CD14-positive monocyte (primary cell): ENCODE results near the gene INF2. TPM values are rescaled to one million over a fixed set of nuclear protein-coding genes. Genes with fewer than 3 reads are reported as not detected.

Source experiments
- DNase-seq, 3 donors: peaks; one replicate each; pipeline ENCODE4 v3.0.0-alpha.2; 2011 to 2022
- H2AFZ ChIP-seq: 2 replicates; pipeline ENCODE4 v1.6.0; 2012; ENCODE audit warnings: mild to moderate bottlenecking, low read depth, low read length, inconsistent platforms; ENCODE audit not compliant: insufficient read depth, poor library complexity, severe bottlenecking
- H3K27ac ChIP-seq, 2 donors: 1 replicate in 1 of 2; 2 replicates in 1 of 2; pipeline ENCODE4 v1.5.1; 2012 to 2013; ENCODE audit warnings: low read length in 2 of 2, control low read depth in 1 of 2, inconsistent platforms in 1 of 2, low read depth in 1 of 2, mild to moderate bottlenecking in 1 of 2
- H3K27me3 ChIP-seq, 2 donors: one replicate each; pipeline versions ENCODE4 v1.6.0 to v1.6.1; 2011 to 2013; ENCODE audit warnings: low read length in 2 of 2; ENCODE audit not compliant: control insufficient read depth in 2 of 2, insufficient read depth in 2 of 2
- H3K36me3 ChIP-seq, 2 donors: replicated peaks in 1 of 2; 1 replicate in 1 of 2; 2 replicates in 1 of 2; pipeline versions ENCODE4 v1.5.1 to v1.6.1; 2012 to 2013; ENCODE audit warnings: low read length in 2 of 2, control low read depth in 1 of 2, inconsistent platforms in 1 of 2, mild to moderate bottlenecking in 1 of 2; ENCODE audit not compliant: insufficient read depth in 2 of 2, control insufficient read depth in 1 of 2
- H3K4me1 ChIP-seq, 2 donors: 1 replicate in 1 of 2; 2 replicates in 1 of 2; pipeline versions ENCODE4 v1.5.1 to v1.6.1; 2012 to 2013; ENCODE audit warnings: low read length in 2 of 2, control low read depth in 1 of 2, inconsistent platforms in 1 of 2, mild to moderate bottlenecking in 1 of 2, moderate library complexity in 1 of 2; ENCODE audit not compliant: insufficient read depth in 2 of 2, control insufficient read depth in 1 of 2
- H3K4me2 ChIP-seq: replicated peaks from 2 replicates; pipeline ENCODE3; 2012; ENCODE audit warnings: low read length, moderate library complexity, mild to moderate bottlenecking; ENCODE audit not compliant: poor library complexity, severe bottlenecking; ENCODE audit errors: extremely low read depth
- H3K4me3 ChIP-seq, 3 experiments: fragments of 200-600 bp in 1 of 3; sonication (generic) in 1 of 3; replicated peaks in 1 of 3; 1 replicate in 2 of 3; 2 replicates in 1 of 3; pipeline ENCODE4 v1.5.1; 2011 to 2013; ENCODE audit warnings: low read length in 3 of 3, mild to moderate bottlenecking in 3 of 3, control low read depth in 2 of 3, low read depth in 2 of 3, inconsistent platforms in 1 of 3, moderate library complexity in 1 of 3
- H3K79me2 ChIP-seq: 2 replicates; pipeline ENCODE4 v1.6.0; 2012; ENCODE audit warnings: mild to moderate bottlenecking, control low read depth, inconsistent platforms, low read length, moderate library complexity; ENCODE audit not compliant: insufficient read depth
- H3K9ac ChIP-seq: 2 replicates; pipeline ENCODE4 v1.6.0; 2017; ENCODE audit warnings: low read length, mild to moderate bottlenecking; ENCODE audit not compliant: insufficient read depth, poor library complexity, severe bottlenecking
- H3K9me3 ChIP-seq, 2 donors: replicated peaks in 1 of 2; 1 replicate in 1 of 2; 2 replicates in 1 of 2; pipeline versions ENCODE4 v1.5.1 to v1.6.1; 2012 to 2013; ENCODE audit warnings: low read length in 2 of 2, control low read depth in 1 of 2; ENCODE audit not compliant: control insufficient read depth in 1 of 2, insufficient read depth in 1 of 2
- H4K20me1 ChIP-seq: 2 replicates; pipeline ENCODE4 v1.6.0; 2012; ENCODE audit warnings: mild to moderate bottlenecking, low read length, control low read depth, moderate library complexity; ENCODE audit not compliant: insufficient read depth
- H3K27ac Mint-ChIP-seq, 7 donors: one replicate each; pipeline ENCODE4 v1.8.0; 2020; ENCODE audit warnings: mild to moderate bottlenecking in 7 of 7, mixed read lengths in 7 of 7, moderate library complexity in 6 of 7, inconsistent platforms in 2 of 7
- H3K27me3 Mint-ChIP-seq, 3 donors: one replicate each; pipeline ENCODE4 v1.8.0; 2021 to 2022; ENCODE audit warnings: low read depth in 3 of 3, mild to moderate bottlenecking in 3 of 3, mixed read lengths in 3 of 3, moderate library complexity in 3 of 3, inconsistent platforms in 1 of 3
- H3K36me3 Mint-ChIP-seq, 2 donors: one replicate each; pipeline ENCODE4 v1.8.0; 2020; ENCODE audit warnings: mixed read lengths in 2 of 2, inconsistent platforms in 1 of 2, mild to moderate bottlenecking in 1 of 2
- H3K4me1 Mint-ChIP-seq: one replicate; pipeline ENCODE4 v1.8.0; 2020; ENCODE audit warnings: mild to moderate bottlenecking, mixed read lengths
- H3K4me3 Mint-ChIP-seq, 2 donors: one replicate each; pipeline ENCODE4 v1.8.0; 2020; ENCODE audit warnings: mild to moderate bottlenecking in 2 of 2, mixed read lengths in 2 of 2, moderate library complexity in 1 of 2
- H3K9me3 Mint-ChIP-seq, 7 donors: one replicate each; pipeline ENCODE4 v1.8.0; 2020 to 2022; ENCODE audit warnings: mixed read lengths in 7 of 7, mild to moderate bottlenecking in 6 of 7, moderate library complexity in 6 of 7, inconsistent platforms in 2 of 7
- CTCF ChIP-seq: fragments of 200-600 bp; IDR thresholded peaks from one replicate; pipeline ENCODE4 v1.8.0; 2022; ENCODE audit warnings: antibody characterized with exemption, mild to moderate bottlenecking
- WGBS: methylation state at CpG from one replicate; pipeline ENCODE4 v1.1.5; 2013; ENCODE audit warnings: missing lambda C conversion rate; ENCODE audit not compliant: insufficient coverage; 5-methylcytosine and 5-hydroxymethylcytosine counted together
- intact Hi-C, 2 donors: fragments of 100-400 bp; cut with micrococcal nuclease; formaldehyde crosslinking; loops; one replicate each; pipeline versions ENCODE4 v1.15.0 to v1.15.1; 2023
- polyA plus RNA-seq, 3 donors: library from polyadenylated mRNA; depleted of rRNA in 1 of 3; unstranded in 2 of 3; stranded (reverse) in 1 of 3; fragments of 300-500 nt in 2 of 3; fragments of >200 nt in 1 of 3; fragmentation: Illumina TruSeq in 2 of 3; gene quantifications; 1 replicate in 2 of 3; 2 replicates in 1 of 3; pipeline ENCODE4 v1.2.3, GENCODE V29; 2012 to 2021

INF2 gene
- polyA plus RNA-seq, 3 donors, result 2.9 to 23.3 (median 3.8) TPM

- intact Hi-C loops, result no loop called here
- Mint-ChIP-seq H3K9me3 (no peaks in the 10 kb centered on the region), H3K4me1 (no peaks in the 10 kb centered on the region), H3K36me3 (peaks cover 21 to 41% of the 10 kb centered on the region in 2 donors), H3K27me3 (peaks cover 0 to 1% (median 0%) of the 10 kb centered on the region in 3 donors), H3K27ac (no peak overlapping the region), H3K4me3 (no peak overlapping the region)
- Histone ChIP-seq H3K4me1 (peaks cover 0 to 12% of the 10 kb centered on the region in 2 donors), H3K36me3 (peaks cover 10 to 39% of the 10 kb centered on the region in 2 donors), H3K27me3 (no peaks in the 10 kb centered on the region), H3K9me3 (no peaks in the 10 kb centered on the region), H3K27ac (no peak overlapping the region), H3K79me2 (no peaks in the 10 kb centered on the region), H3K4me2 (no peak overlapping the region), H4K20me1 (no peaks in the 10 kb centered on the region), H3K9ac (no peak overlapping the region), H3K4me3 (no peak overlapping the region), H2AFZ (no peak overlapping the region)
- no peak for DNase-seq
- no peak for TF ChIP-seq CTCF
- WGBS, result 99% methylated on average over 23 of the region's 31 CpGs
Observed at GRCh38 chr14:104714681-104715080, 25.3 kb downstream of the INF2 start.

- H3K79me2 ChIP-seq, result no peaks in the 10 kb centered on the region
- no peak overlapping the region for H3K4me2 ChIP-seq
- no peaks in the 10 kb centered on the region for H3K4me1 Mint-ChIP-seq
- H3K9ac ChIP-seq, result no peak overlapping the region
- no peak overlapping the region for H3K27ac Mint-ChIP-seq
- no peaks in the 10 kb centered on the region for H4K20me1 ChIP-seq
- DNase-seq, result no peak
- peaks cover 0 to 1% (median 0%) of the 10 kb centered on the region in 3 donors for H3K27me3 Mint-ChIP-seq
- H2AFZ ChIP-seq, result no peak overlapping the region
- H3K4me1 ChIP-seq, result peaks cover 0 to 12% of the 10 kb centered on the region in 2 donors
- no peak overlapping the region for H3K4me3 ChIP-seq
- intact Hi-C loops, result no loop called here
- no peaks in the 10 kb centered on the region for H3K27me3 ChIP-seq
- peaks cover 17 to 41% of the 10 kb centered on the region in 2 donors for H3K36me3 Mint-ChIP-seq
- peaks cover 10 to 39% of the 10 kb centered on the region in 2 donors for H3K36me3 ChIP-seq
- TF ChIP-seq CTCF, result no peak
- H3K27ac ChIP-seq, result no peak overlapping the region
- 89% methylated on average over 9 of the region's 18 CpGs for WGBS
- no peak overlapping the region for H3K4me3 Mint-ChIP-seq
- H3K9me3 ChIP-seq, result no peaks in the 10 kb centered on the region
- H3K9me3 Mint-ChIP-seq, result no peaks in the 10 kb centered on the region
Observed at GRCh38 chr14:104715416-104715815, 26.0 kb downstream of the INF2 start.
